Fibroblast of lung (primary cell): ENCODE measurements around the gene FKBP14. TPM values are rescaled to one million over a fixed set of nuclear protein-coding genes. Genes with fewer than 3 reads are reported as not detected.

Experiments
- DNase-seq, 2 donors: peaks; one replicate each; pipeline versions ENCODE4 v3.0.0 to v3.0.0-alpha.2; 2010; ENCODE audit warnings: low read depth in 2 of 2
- H2AFZ ChIP-seq: 2 replicates; pipeline ENCODE4 v1.5.1; 2012; ENCODE audit warnings: low read length, control low read depth, inconsistent platforms
- H3K27ac ChIP-seq: 2 replicates; pipeline ENCODE4 v1.5.1; 2011; ENCODE audit warnings: low read length, control low read depth; ENCODE audit not compliant: insufficient read depth
- H3K27me3 ChIP-seq: 2 replicates; pipeline ENCODE4 v1.5.1; 2011; ENCODE audit warnings: mild to moderate bottlenecking, low read length; ENCODE audit not compliant: control insufficient read depth, insufficient read depth
- H3K36me3 ChIP-seq: 2 replicates; pipeline ENCODE4 v1.5.1; 2011; ENCODE audit warnings: low read length; ENCODE audit not compliant: control insufficient read depth, insufficient read depth
- H3K4me1 ChIP-seq: 2 replicates; pipeline ENCODE4 v1.5.1; 2011; ENCODE audit warnings: low read length; ENCODE audit not compliant: control insufficient read depth, insufficient read depth; ENCODE audit errors: extremely low read depth
- H3K4me2 ChIP-seq: 2 replicates; pipeline ENCODE4 v1.5.1; 2011; ENCODE audit warnings: low read length, control low read depth; ENCODE audit not compliant: insufficient read depth; ENCODE audit errors: extremely low read depth
- H3K4me3 ChIP-seq, 4 experiments: fragments of 200-600 bp in 1 of 4; sonication (generic) in 1 of 4; replicated peaks in 1 of 4; 2 replicates each; pipeline ENCODE4 v1.5.1; 2011 to 2016; ENCODE audit warnings: low read length in 4 of 4, low read depth in 3 of 4, mild to moderate bottlenecking in 3 of 4, control low read depth in 2 of 4, inconsistent platforms in 1 of 4, mixed read lengths in 1 of 4; ENCODE audit not compliant: insufficient read depth in 1 of 4; ENCODE audit errors: control extremely low read depth in 1 of 4
- H3K79me2 ChIP-seq: 2 replicates; pipeline ENCODE4 v1.5.1; 2012; ENCODE audit warnings: mild to moderate bottlenecking, low read length, inconsistent platforms; ENCODE audit not compliant: control insufficient read depth, insufficient read depth
- H3K9ac ChIP-seq: 2 replicates; pipeline ENCODE4 v1.5.1; 2011; ENCODE audit warnings: mild to moderate bottlenecking, low read length, control low read depth; ENCODE audit not compliant: insufficient read depth
- H3K9me3 ChIP-seq: 2 replicates; pipeline ENCODE4 v1.5.1; 2012; ENCODE audit warnings: low read depth, low read length; ENCODE audit not compliant: control insufficient read depth, insufficient read depth
- H4K20me1 ChIP-seq: 2 replicates; pipeline ENCODE4 v1.5.1; 2011; ENCODE audit warnings: low read length; ENCODE audit not compliant: control insufficient read depth, insufficient read depth; ENCODE audit errors: extremely low read depth
- EZH2 ChIP-seq: IDR thresholded peaks from 2 replicates; pipeline ENCODE4 v1.5.1; 2012; ENCODE audit warnings: low read length, control low read depth, mild to moderate bottlenecking; ENCODE audit errors: missing control alignments
- polyA plus RNA-seq, 2 donors: library from polyadenylated mRNA; depleted of rRNA in 1 of 2; stranded (reverse) in 1 of 2; unstranded in 1 of 2; fragments of >200 nt; gene quantifications; 2 replicates each; pipeline ENCODE4 v1.2.1, GENCODE V29; 2011 to 2012; ENCODE audit warnings: missing spikeins in 1 of 2
- total RNA-seq: library from RNA; depleted of rRNA; stranded (reverse); fragments of >200 nt; gene quantifications from 2 replicates; pipeline ENCODE4 v1.2.1, GENCODE V29; 2014
- TF ChIP-seq, protein P1 (sequence below), 2 donors: IDR thresholded peaks in 1 of 2; conservative IDR thresholded peaks in 1 of 2; 1 replicate in 1 of 2; 2 replicates in 1 of 2; pipeline ENCODE4 v1.5.1; 2011 to 2012; ENCODE audit warnings: low read length in 2 of 2, control low read depth in 1 of 2, inconsistent platforms in 1 of 2, low read depth in 1 of 2, mild to moderate bottlenecking in 1 of 2

FKBP14 gene
- total and polyA plus RNA-seq, 2 donors (not counting 1 experiment from before 2014, with no cell fraction given): 21.8 to 52.0 TPM

DNA sequence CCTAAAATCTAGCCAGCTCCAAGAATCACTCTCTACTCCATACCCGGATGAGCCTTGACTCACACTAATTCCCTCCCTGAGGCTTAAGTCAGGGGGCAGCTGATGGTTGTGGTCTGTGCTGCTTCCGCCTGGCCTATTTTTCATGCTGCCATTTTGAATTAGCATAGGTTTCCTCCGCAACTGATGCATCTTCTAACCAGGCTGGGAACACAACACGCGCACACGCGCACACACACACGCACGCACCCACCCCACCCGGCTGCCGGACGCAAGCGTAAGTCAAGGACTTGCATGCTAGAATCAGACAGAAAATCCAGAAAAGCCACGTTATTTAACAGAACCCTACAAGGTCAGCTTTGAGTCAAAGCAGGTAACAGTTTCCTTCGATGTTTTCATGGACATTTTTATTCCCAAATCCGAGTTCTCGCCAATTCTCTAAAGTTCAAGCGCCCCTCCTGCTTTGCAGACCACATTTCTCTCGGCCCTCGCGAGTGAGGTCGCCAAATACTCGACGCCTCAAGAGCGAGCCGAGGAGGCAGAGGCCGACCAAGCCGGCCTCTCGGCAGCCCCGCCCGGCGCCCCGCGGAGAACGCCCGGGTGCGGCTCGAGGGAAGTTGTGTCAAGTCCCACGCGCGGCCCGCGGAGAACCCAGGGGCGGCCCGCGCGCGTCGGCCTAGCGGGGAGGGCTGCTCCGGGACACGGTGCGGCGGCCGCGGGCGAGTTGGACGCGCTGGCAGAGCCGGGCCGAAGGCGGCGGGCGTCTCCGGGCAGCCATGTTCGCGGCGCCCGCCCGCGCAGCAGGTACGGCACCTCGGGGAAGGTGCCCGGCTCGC is 37.9 kb downstream of the FKBP14 start:
- Histone ChIP-seq H3K27me3 (no peaks in the 10 kb centered on the region), H3K9me3 (no peaks in the 10 kb centered on the region), H3K9ac (peak overlapping the region; percentile 86), H3K4me3 (peak overlapping the region; percentile 78 to 97 (median 91)), H4K20me1 (no peaks in the 10 kb centered on the region), H3K4me2 (peak overlapping the region; percentile 97), H3K79me2 (peaks cover 47% of the 10 kb centered on the region), H3K27ac (peak overlapping the region; percentile 93), H3K4me1 (peaks cover 12% of the 10 kb centered on the region), H3K36me3 (no peaks in the 10 kb centered on the region), H2AFZ (peak overlapping the region; percentile 69)
- no peak for TF ChIP-seq EZH2
- TF ChIP-seq, protein P1, sequence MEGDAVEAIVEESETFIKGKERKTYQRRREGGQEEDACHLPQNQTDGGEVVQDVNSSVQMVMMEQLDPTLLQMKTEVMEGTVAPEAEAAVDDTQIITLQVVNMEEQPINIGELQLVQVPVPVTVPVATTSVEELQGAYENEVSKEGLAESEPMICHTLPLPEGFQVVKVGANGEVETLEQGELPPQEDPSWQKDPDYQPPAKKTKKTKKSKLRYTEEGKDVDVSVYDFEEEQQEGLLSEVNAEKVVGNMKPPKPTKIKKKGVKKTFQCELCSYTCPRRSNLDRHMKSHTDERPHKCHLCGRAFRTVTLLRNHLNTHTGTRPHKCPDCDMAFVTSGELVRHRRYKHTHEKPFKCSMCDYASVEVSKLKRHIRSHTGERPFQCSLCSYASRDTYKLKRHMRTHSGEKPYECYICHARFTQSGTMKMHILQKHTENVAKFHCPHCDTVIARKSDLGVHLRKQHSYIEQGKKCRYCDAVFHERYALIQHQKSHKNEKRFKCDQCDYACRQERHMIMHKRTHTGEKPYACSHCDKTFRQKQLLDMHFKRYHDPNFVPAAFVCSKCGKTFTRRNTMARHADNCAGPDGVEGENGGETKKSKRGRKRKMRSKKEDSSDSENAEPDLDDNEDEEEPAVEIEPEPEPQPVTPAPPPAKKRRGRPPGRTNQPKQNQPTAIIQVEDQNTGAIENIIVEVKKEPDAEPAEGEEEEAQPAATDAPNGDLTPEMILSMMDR (conservative IDR thresholded peaks at IDR 0.05 in 1 of 2, IDR thresholded peaks at IDR 0.05 in 1 of 2; ENCODE audit: low read depth in 1 of 2, low read length in 2 of 2): no peak
- peak; percentile 71 to 88 for DNase-seq

DNA sequence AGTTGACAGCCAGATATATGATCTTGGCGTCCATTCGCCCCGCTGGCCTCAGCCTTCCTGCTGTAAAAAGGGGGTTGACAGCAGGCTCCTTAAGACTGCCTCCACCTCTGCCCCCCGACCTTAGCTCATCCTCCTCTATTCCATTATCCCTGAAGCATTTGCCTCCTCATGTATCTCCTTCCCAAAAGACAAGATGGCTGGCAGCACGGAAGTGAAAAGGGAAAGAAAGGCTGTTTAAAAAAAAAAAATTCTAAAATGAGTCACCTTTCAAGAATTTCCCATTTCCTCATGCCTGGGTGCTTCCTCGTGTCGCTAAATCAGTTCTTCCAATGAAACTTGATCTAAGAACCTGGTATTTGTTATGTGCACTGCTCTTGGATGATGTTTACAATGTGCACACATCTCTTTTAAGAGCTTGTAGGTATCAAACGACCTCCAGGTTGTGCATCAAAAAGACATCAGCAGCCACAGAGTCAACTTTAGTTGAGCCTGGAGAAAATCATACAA is 38.6 kb downstream of the FKBP14 start:
- peak overlapping the region; percentile 83 for H2AFZ ChIP-seq
- H3K9me3 ChIP-seq: no peaks in the 10 kb centered on the region
- peak overlapping the region; percentile 31 for H3K9ac ChIP-seq
- peak; percentile 85 to 89 for DNase-seq
- TF ChIP-seq, protein P1 (conservative IDR thresholded peaks at IDR 0.05 in 1 of 2, IDR thresholded peaks at IDR 0.05 in 1 of 2; ENCODE audit: low read depth in 1 of 2, low read length in 2 of 2): no peak
- no peak for TF ChIP-seq EZH2
- H3K27me3 ChIP-seq: no peaks in the 10 kb centered on the region
- peak overlapping the region; percentile 78 to 97 (median 91) for H3K4me3 ChIP-seq
- H3K36me3 ChIP-seq: no peaks in the 10 kb centered on the region
- peaks cover 51% of the 10 kb centered on the region for H3K79me2 ChIP-seq
- H3K27ac ChIP-seq: peak overlapping the region; percentile 93
- peaks cover 12% of the 10 kb centered on the region for H3K4me1 ChIP-seq
- H4K20me1 ChIP-seq: no peaks in the 10 kb centered on the region
- peak overlapping the region; percentile 97 for H3K4me2 ChIP-seq

DNA sequence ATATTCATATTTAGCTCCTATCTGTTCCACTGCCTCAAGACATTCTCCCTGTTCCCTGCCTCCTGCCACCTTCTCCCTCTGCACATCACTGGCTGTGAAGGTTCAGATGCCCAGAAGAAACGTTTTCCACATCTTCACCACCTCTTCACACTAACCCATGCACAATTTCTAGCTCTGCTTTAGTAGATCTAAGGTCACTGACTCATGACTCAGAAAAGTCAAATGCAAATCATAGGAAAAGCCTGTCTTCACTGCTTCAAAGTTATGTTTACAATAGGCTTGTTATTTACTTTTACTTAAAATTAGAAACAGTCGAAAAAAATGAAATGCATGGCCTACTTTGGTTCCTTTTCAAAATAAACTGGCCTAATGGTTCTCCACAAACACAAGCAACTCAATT is 39.4 kb downstream of the FKBP14 start:
- Histone ChIP-seq H4K20me1 (no peaks in the 10 kb centered on the region), H3K9ac (no peak overlapping the region), H3K4me1 (peaks cover 12% of the 10 kb centered on the region), H3K36me3 (no peaks in the 10 kb centered on the region), H3K4me2 (peak overlapping the region; percentile 97), H3K79me2 (peaks cover 55% of the 10 kb centered on the region), H3K27ac (peak overlapping the region; percentile 93), H3K27me3 (no peaks in the 10 kb centered on the region), H2AFZ (no peak overlapping the region), H3K9me3 (no peaks in the 10 kb centered on the region), H3K4me3 (peak overlapping the region in 3 of 4 experiments; percentile 37 to 97 (median 78))
- DNase-seq: peak in 1 of 2 donors; percentile 67
- no peak for TF ChIP-seq EZH2
- TF ChIP-seq, protein P1 (conservative IDR thresholded peaks at IDR 0.05 in 1 of 2, IDR thresholded peaks at IDR 0.05 in 1 of 2; ENCODE audit: low read depth in 1 of 2, low read length in 2 of 2): no peak
